SH-SY5Y (cell line): ENCODE results near the gene COX19.

Source experiments
- GATA2 ChIP-seq: IDR thresholded peaks from 2 replicates; pipeline ENCODE4 v1.6.1; 2011; ENCODE audit warnings: mild to moderate bottlenecking, low read depth, low read length
- GATA3 ChIP-seq: IDR thresholded peaks from 2 replicates; pipeline ENCODE4 v1.6.1; 2011; ENCODE audit warnings: low read depth, mild to moderate bottlenecking, low read length, moderate library complexity

- TF ChIP-seq GATA2 (peak; percentile 48; the same call in 1 of the 2 replicates), GATA3 (no peak)
These were observed 13.6 kb downstream of the COX19 start for GRCh38 chr7:961546-962400.
